Skeletal muscle tissue (tissue), 4 donors: ENCODE measurements around the gene PHF19. TPM values are rescaled to one million over a fixed set of nuclear protein-coding genes. Genes with fewer than 3 reads are reported as not detected.

ENCODE experiments used
- H3K27ac ChIP-seq: one replicate; pipeline ENCODE4 v1.7.0; 2013; ENCODE audit warnings: mild to moderate bottlenecking, low read depth, low read length, inconsistent platforms
- H3K27me3 ChIP-seq, 3 donors: one replicate each; pipeline ENCODE4 v1.7.0; 2013; ENCODE audit warnings: low read length in 3 of 3; ENCODE audit not compliant: control insufficient read depth in 3 of 3, insufficient read depth in 3 of 3
- H3K36me3 ChIP-seq, 3 donors: one replicate each; pipeline ENCODE4 v1.7.0; 2013; ENCODE audit warnings: low read length in 3 of 3; ENCODE audit not compliant: control insufficient read depth in 3 of 3, insufficient read depth in 3 of 3
- H3K4me1 ChIP-seq, 3 donors: one replicate each; pipeline ENCODE4 v1.7.0; 2013; ENCODE audit warnings: low read length in 3 of 3, mild to moderate bottlenecking in 3 of 3; ENCODE audit not compliant: control insufficient read depth in 3 of 3, insufficient read depth in 3 of 3
- H3K4me3 ChIP-seq, 3 donors: one replicate each; pipeline ENCODE4 v1.7.0; 2013; ENCODE audit warnings: low read length in 3 of 3
- H3K9ac ChIP-seq, 3 donors: one replicate each; pipeline ENCODE4 v1.7.0; 2013; ENCODE audit warnings: low read length in 3 of 3, mild to moderate bottlenecking in 3 of 3, moderate library complexity in 2 of 3, low read depth in 1 of 3
- H3K9me3 ChIP-seq, 3 donors: one replicate each; pipeline ENCODE4 v1.7.0; 2013; ENCODE audit warnings: low read length in 3 of 3; ENCODE audit not compliant: control insufficient read depth in 3 of 3
- total RNA-seq: library from RNA; depleted of rRNA; stranded (reverse); fragments of >200 nt; gene quantifications from one replicate; pipeline ENCODE4 v1.2.3, GENCODE V29; 2014
- donor health status: Osteomylitis.

PHF19 gene
- total RNA-seq, 1 donor from 2014 or later, result 14.1 TPM

DNA sequence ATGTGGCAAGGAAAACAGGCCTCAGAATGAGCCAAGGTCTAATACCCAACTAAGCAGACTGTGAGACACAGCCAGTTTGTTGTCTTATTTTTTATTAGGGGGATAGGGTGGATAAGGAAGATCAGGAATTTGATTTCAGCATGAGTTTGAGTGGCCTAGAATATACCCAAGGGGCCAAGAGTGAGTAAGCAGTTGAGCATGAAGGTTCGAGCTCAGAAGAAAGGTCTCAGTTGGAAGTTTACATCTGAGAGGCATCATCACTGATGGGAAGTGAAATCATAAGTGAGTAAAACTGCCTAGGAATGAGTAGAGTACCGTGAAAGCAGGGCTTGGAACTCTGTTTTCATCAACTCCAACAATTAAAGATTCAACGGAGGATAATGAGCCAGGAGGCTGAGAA, 46.8 kb downstream of the PHF19 start:
- peaks cover 23 to 48% (median 44%) of the 10 kb centered on the region in 3 donors for H3K36me3 ChIP-seq
- H3K4me3 ChIP-seq, result no peak overlapping the region
- no peak overlapping the region for H3K27ac ChIP-seq
- H3K27me3 ChIP-seq, result no peaks in the 10 kb centered on the region
- no peaks in the 10 kb centered on the region for H3K9me3 ChIP-seq
- no peak overlapping the region for H3K9ac ChIP-seq
- H3K4me1 ChIP-seq, result no peaks in the 10 kb centered on the region

DNA sequence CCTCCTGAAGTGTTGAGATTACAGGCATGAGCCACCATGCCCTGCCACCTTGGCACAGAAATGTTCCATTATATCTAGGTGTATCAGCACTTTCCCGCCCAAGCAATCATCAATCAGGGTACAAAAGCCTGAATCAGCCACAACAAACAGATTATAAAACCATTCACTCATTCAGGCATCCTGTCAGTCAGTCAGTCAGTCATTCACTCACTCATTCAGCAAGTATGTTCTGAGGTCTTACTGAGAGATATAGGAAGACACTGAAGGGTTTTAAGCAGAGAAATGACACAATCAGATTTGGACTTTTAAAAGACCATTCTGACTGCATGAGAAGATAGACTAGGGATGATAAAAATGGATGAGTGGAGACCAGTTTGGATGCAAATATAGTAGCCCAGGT, 47.3 kb downstream of the PHF19 start:
- Histone ChIP-seq H3K4me1 (no peaks in the 10 kb centered on the region), H3K9ac (no peak overlapping the region), H3K36me3 (peaks cover 25 to 47% (median 43%) of the 10 kb centered on the region in 3 donors), H3K9me3 (no peaks in the 10 kb centered on the region), H3K27ac (no peak overlapping the region), H3K27me3 (no peaks in the 10 kb centered on the region), H3K4me3 (no peak overlapping the region)

GRCh38 chr9:120820095-120820494, 56.9 kb downstream of the PHF19 start:
- H3K9ac ChIP-seq, result no peak overlapping the region
- H3K4me3 ChIP-seq, result no peak overlapping the region
- H3K27ac ChIP-seq, result no peak overlapping the region
- no peaks in the 10 kb centered on the region for H3K9me3 ChIP-seq
- peaks cover 18 to 56% (median 36%) of the 10 kb centered on the region in 3 donors for H3K36me3 ChIP-seq
- no peaks in the 10 kb centered on the region for H3K4me1 ChIP-seq
- no peaks in the 10 kb centered on the region for H3K27me3 ChIP-seq

GRCh38 chr9:120818595-120818994, 58.4 kb downstream of the PHF19 start:
- no peak overlapping the region for H3K4me3 ChIP-seq
- peaks cover 15 to 44% (median 32%) of the 10 kb centered on the region in 3 donors for H3K36me3 ChIP-seq
- H3K27me3 ChIP-seq, result no peaks in the 10 kb centered on the region
- H3K9me3 ChIP-seq, result no peaks in the 10 kb centered on the region
- H3K9ac ChIP-seq, result no peak overlapping the region
- H3K27ac ChIP-seq, result no peak overlapping the region
- no peaks in the 10 kb centered on the region for H3K4me1 ChIP-seq

DNA sequence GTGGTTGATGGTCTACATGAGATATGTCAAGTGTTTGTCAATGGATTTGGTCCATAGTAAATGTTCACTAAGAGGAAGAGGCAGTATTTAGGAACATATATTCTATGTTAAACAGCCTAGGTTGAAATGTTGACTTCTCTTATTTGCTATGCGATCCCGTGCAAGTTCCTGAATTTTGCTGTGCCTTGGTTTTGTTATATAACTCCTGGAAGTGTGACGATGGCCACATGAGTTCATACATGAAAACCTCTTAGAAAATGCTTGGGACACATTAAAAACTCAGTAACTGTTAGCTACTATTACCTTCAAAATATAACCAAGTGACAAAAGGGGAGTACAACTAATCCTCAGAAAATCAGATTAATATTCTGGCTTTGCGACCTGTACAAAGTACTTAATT, 61.9 kb downstream of the PHF19 start:
- H3K4me3 ChIP-seq, result no peak overlapping the region
- no peak overlapping the region for H3K9ac ChIP-seq
- peaks cover 4 to 19% (median 14%) of the 10 kb centered on the region in 3 donors for H3K36me3 ChIP-seq
- H3K27me3 ChIP-seq, result no peaks in the 10 kb centered on the region
- no peak overlapping the region for H3K27ac ChIP-seq
- H3K9me3 ChIP-seq, result no peaks in the 10 kb centered on the region
- H3K4me1 ChIP-seq, result no peaks in the 10 kb centered on the region

DNA sequence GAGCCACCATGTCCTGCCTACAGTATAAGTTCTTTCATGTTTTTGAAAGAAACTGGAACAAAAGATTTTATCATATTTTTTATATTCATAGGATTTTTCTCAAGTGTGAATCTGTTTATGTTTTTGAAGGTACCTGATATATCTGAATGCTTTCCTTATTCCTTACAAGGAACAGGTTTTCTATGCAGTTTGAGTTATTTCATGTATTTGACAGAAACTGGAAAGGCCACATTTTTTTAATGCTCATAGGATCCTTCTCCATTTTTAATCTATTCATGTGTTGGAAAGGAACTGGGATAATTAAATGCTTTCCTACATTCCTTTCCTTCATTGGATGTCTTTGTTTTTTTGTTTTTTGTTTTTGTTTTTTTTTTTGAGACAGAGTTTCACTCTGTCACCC, 68.1 kb downstream of the PHF19 start:
- H3K9ac ChIP-seq, result no peak overlapping the region
- no peaks in the 10 kb centered on the region for H3K4me1 ChIP-seq
- H3K36me3 ChIP-seq, result no peaks in the 10 kb centered on the region
- no peak overlapping the region for H3K27ac ChIP-seq
- no peaks in the 10 kb centered on the region for H3K27me3 ChIP-seq
- H3K9me3 ChIP-seq, result peaks cover 0 to 4% (median 4%) of the 10 kb centered on the region in 3 donors
- H3K4me3 ChIP-seq, result no peak overlapping the region

GRCh38 chr9:120807607-120808379, 69.2 kb downstream of the PHF19 start:
- no peak overlapping the region for H3K27ac ChIP-seq
- no peak overlapping the region for H3K9ac ChIP-seq
- H3K4me1 ChIP-seq, result no peaks in the 10 kb centered on the region
- no peaks in the 10 kb centered on the region for H3K27me3 ChIP-seq
- H3K36me3 ChIP-seq, result no peaks in the 10 kb centered on the region
- no peak overlapping the region for H3K4me3 ChIP-seq
- peaks cover 0 to 4% (median 4%) of the 10 kb centered on the region in 3 donors for H3K9me3 ChIP-seq

Other genes starting within 250 kb of the PHF19 start
- 6.8 TPM for gene MEGF9, start 162.7 kb downstream of the PHF19 start, total RNA-seq
- 20.4 TPM for gene FBXW2, start 83.8 kb downstream of the PHF19 start, total RNA-seq
- gene PSMD5, start 34.3 kb downstream of the PHF19 start, total RNA-seq, result 27.1 TPM
- gene TRAF1, start 49.6 kb upstream of the PHF19 start, total RNA-seq, result 2.1 TPM
- gene C5, start 173.1 kb upstream of the PHF19 start, total RNA-seq, result 9.9 TPM
- 8.9 TPM for gene CNTRL, start 197.8 kb upstream of the PHF19 start, total RNA-seq